H1 (cell line): Measurements from ENCODE around the gene MYLK4. TPM values are rescaled to one million over a fixed set of nuclear protein-coding genes. Genes with fewer than 3 reads are reported as not detected.

Experiments used
- JUND ChIP-seq: IDR thresholded peaks from 2 replicates; pipeline ENCODE4 v1.6.1; 2011; ENCODE audit warnings: mild to moderate bottlenecking, improper control_type of control experiment, low read length
- SIRT6 ChIP-seq: IDR thresholded peaks from one replicate; pipeline ENCODE4 v1.7.1; 2012; ENCODE audit warnings: low read length, inconsistent platforms
- SRF ChIP-seq: IDR thresholded peaks from 2 replicates; pipeline ENCODE4 v1.6.1; 2011; ENCODE audit warnings: mild to moderate bottlenecking, low read depth, low read length, moderate library complexity
- polyA plus RNA-seq, 7 experiments: library from polyadenylated mRNA; depleted of rRNA in 3 of 7; stranded (reverse) in 5 of 7; unstranded in 2 of 7; fragments of >200 nt in 5 of 7; fragments of 200-250 nt in 2 of 7; gene quantifications; 1 replicate in 5 of 7; 2 replicates in 1 of 7; 4 replicates in 1 of 7; pipeline versions ENCODE4 v1.2.1 to v1.2.3, GENCODE V29; 2011 to 2013; ENCODE audit warnings: missing spikeins in 2 of 7, mixed read lengths in 2 of 7
- total RNA-seq: library from RNA; stranded (reverse); fragmentation: NEBNext Ultra II Directional; extraction: Animal tissue kit (Norgen Biotek cat#: 25700); gene quantifications from 2 replicates; pipeline ENCODE4 v1.2.1, GENCODE V29; 2021

Gene MYLK4
- total and polyA plus RNA-seq, 2 of the 8 experiments (the other 6 are each of a cell fraction or from before 2014, with no cell fraction given): 0.11 to 0.17 TPM

GRCh38 chr6:2784930-2785329 is 34.2 kb upstream of the MYLK4 start (continued):
- TF ChIP-seq SIRT6 (no peak), JUND (no peak), SRF (no peak)
